Right lobe of liver (tissue), 4 donors: ENCODE results near the gene ASCC3.

Experiments
- CTCF ChIP-seq, 4 donors: fragments of 200-600 bp in 3 of 4; fragments of 450-650 bp in 1 of 4; IDR thresholded peaks; one replicate each; pipeline versions ENCODE4 v1.5.1 to v1.8.0; 2016 to 2022; ENCODE audit warnings: antibody characterized with exemption in 4 of 4, mild to moderate bottlenecking in 2 of 4
- POLR2A ChIP-seq: fragments of 450-650 bp; IDR thresholded peaks from one replicate; pipeline ENCODE4 v1.6.1; 2017; ENCODE audit warnings: antibody characterized with exemption, mild to moderate bottlenecking
- donor health status: DM: no; HTN: no; CAD: no.
- donor health status: DM: no; HTN: no; CAD: no.
- donor health status: DM: no; HTN: yes; CAD: no.

DNA sequence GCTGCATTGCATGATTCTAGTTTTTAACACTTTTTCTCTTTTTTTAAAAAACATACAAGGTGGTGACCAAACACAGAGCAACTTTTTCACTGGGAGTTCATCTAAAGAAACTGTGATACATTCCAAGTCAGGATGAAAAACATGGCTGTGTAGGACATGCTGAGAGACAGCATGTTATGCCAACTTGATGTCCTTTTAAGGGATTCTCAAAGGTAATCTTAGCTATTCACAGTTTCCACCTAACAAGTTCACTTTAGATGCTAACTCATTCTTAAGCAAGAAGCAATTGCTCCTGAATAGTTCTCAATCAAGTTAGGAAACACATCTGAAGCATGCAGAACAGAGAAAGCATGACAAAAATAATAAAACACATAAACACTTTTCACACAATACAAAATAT, 3.3 kb downstream of the ASCC3 start:
- no peak for TF ChIP-seq CTCF (IDR thresholded peaks at IDR 0.05)
- TF ChIP-seq POLR2A: no peak
